Measurements from ENCODE around the gene CMTR1. TPM values are rescaled to one million over a fixed set of nuclear protein-coding genes. Genes with fewer than 3 reads are reported as not detected.
"Not testable (repeated sequence)": the region's sequence is repeated elsewhere in the genome, so short reads cannot be mapped to it uniquely, and the experiment has no call there.

CMTR1 gene
- total RNA-seq, 2 experiments from 2014 or later = 49.9 to 50.6 TPM

- intact Hi-C loops (cut with micrococcal nuclease) = loop anchor here (5.0 kb wide), 1 partner anchor 57 kb away; no protein-coding TSS in a partner anchor
- Mint-ChIP-seq H3K4me3 (peak overlapping the region; percentile 9), H3K4me1 (ENCODE audit: low read depth) (peaks cover 88% of the 10 kb centered on the region), H3K9me3 (no peaks in the 10 kb centered on the region), H3K27ac (peak overlapping the region; percentile 84), H3K36me3 (ENCODE audit: low read depth) (peaks cover 28% of the 10 kb centered on the region), H3K27me3 (no peaks in the 10 kb centered on the region)
- DNase-seq = peak; percentile 61
- ATAC-seq = peak; percentile 45
- POLR2A ChIA-PET = interaction anchor here (0.7 to 3.9 kb wide), 12 partner anchors 8 to 70 kb away, joined by 3 to 40 read pairs (median 4); partner anchors contain the start of gene CMTR1
- no peak for TF ChIP-seq CTCF (IDR thresholded peaks at IDR 0.05)
- CTCF ChIA-PET = interaction anchor here (1.0 to 4.7 kb wide), 11 partner anchors 9 to 197 kb away, joined by 3 to 33 read pairs (median 5); no protein-coding TSS in a partner anchor
These were observed 62.4 kb downstream of the CMTR1 start for GRCh38 chr6:37495244-37495934.

GRCh38 chr6:37496951-37497885 lies 64.2 kb downstream of the CMTR1 start:
- ChIA-PET CTCF (interaction anchor here (2.4 to 4.7 kb wide), 2 partner anchors 20 to 69 kb away, joined by 7 to 33 read pairs; no protein-coding TSS in a partner anchor), POLR2A (interaction anchor here (1.5 to 9.6 kb wide), 3 partner anchors 17 to 20 kb away, joined by 3 to 109 read pairs (median 40); no protein-coding TSS in a partner anchor)
- Mint-ChIP-seq H3K4me3 (peak overlapping the region; percentile 7), H3K27me3 (no peaks in the 10 kb centered on the region), H3K27ac (peak overlapping the region; percentile 32), H3K36me3 (ENCODE audit: low read depth) (peaks cover 28% of the 10 kb centered on the region), H3K9me3 (peaks cover 4% of the 10 kb centered on the region), H3K4me1 (ENCODE audit: low read depth) (peaks cover 86% of the 10 kb centered on the region)
- ATAC-seq (no peak), DNase-seq (no peak)
- no peak for TF ChIP-seq CTCF (IDR thresholded peaks at IDR 0.05)
- intact Hi-C loops (cut with micrococcal nuclease) = loop anchor here (5.0 kb wide), 1 partner anchor 55 kb away; no protein-coding TSS in a partner anchor

GRCh38 chr6:37499433-37500293 lies 66.6 kb downstream of the CMTR1 start, which contains the start of gene CCDC167:
TSS of gene CCDC167 (minus strand) at chr6:37499893. CDS start at chr6:37499863, 30 bp downstream.
- no peak for TF ChIP-seq CTCF (IDR thresholded peaks at IDR 0.05)
- ATAC-seq (peak; percentile 86), DNase-seq (peak; percentile 99)
- Mint-ChIP-seq H3K27ac (peak within 1 kb of the TSS; percentile 99), H3K36me3 (ENCODE audit: low read depth) (peaks cover 20% of the 10 kb centered on the region), H3K27me3 (no peaks in the 10 kb centered on the region), H3K4me1 (ENCODE audit: low read depth) (peaks cover 87% of the 10 kb centered on the region), H3K4me3 (peak within 1 kb of the TSS; percentile 92), H3K9me3 (peaks cover 4% of the 10 kb centered on the region)
- intact Hi-C loops (cut with micrococcal nuclease) = loop anchor here (5.0 kb wide), 1 partner anchor 53 kb away; no protein-coding TSS in a partner anchor
- ChIA-PET CTCF (interaction anchor here (1.4 kb wide), 1 partner anchor 11 kb away, joined by 4 read pairs; no protein-coding TSS in a partner anchor), POLR2A (interaction anchor here (0.9 to 9.6 kb wide), 4 partner anchors 9 to 18 kb away, joined by 3 to 109 read pairs (median 4); no protein-coding TSS in a partner anchor)

GRCh38 chr6:37500294-37500608 lies 67.2 kb downstream of the CMTR1 start:
- intact Hi-C loops (cut with micrococcal nuclease) = no loop called here
- peaks cover 88% of the 10 kb centered on the region for H3K4me1 Mint-ChIP-seq (ENCODE audit: low read depth)
- CTCF ChIA-PET = interaction anchor here (1.4 to 4.8 kb wide), 2 partner anchors 10 to 16 kb away, joined by 4 to 30 read pairs; no protein-coding TSS in a partner anchor
- peak overlapping the region; percentile 99 for H3K27ac Mint-ChIP-seq
- DNase-seq (no peak), ATAC-seq (no peak)
- H3K36me3 Mint-ChIP-seq (ENCODE audit: low read depth) = peaks cover 18% of the 10 kb centered on the region
- no peak for TF ChIP-seq CTCF (IDR thresholded peaks at IDR 0.05)
- H3K27me3 Mint-ChIP-seq = no peaks in the 10 kb centered on the region
- POLR2A ChIA-PET = interaction anchor here (0.9 to 9.6 kb wide), 4 partner anchors 8 to 17 kb away, joined by 3 to 109 read pairs (median 8); no protein-coding TSS in a partner anchor
- peak overlapping the region; percentile 92 for H3K4me3 Mint-ChIP-seq
- peaks cover 4% of the 10 kb centered on the region for H3K9me3 Mint-ChIP-seq

- H3K4me3 Mint-ChIP-seq; intact Hi-C loops (cut with micrococcal nuclease); DNase-seq; H3K9me3 Mint-ChIP-seq; ATAC-seq; H3K27me3 Mint-ChIP-seq: not testable (repeated sequence)
- H3K27ac Mint-ChIP-seq = peak overlapping the region; percentile 99
- ChIA-PET CTCF (interaction anchor here (0.6 to 4.8 kb wide), 4 partner anchors 10 to 325 kb away, joined by 3 to 30 read pairs (median 8); no protein-coding TSS in a partner anchor), POLR2A (interaction anchor here (0.9 to 9.6 kb wide), 5 partner anchors 9 to 329 kb away, joined by 3 to 109 read pairs (median 9); no protein-coding TSS in a partner anchor)
- H3K4me1 Mint-ChIP-seq (ENCODE audit: low read depth) = peaks cover 88% of the 10 kb centered on the region
- H3K36me3 Mint-ChIP-seq (ENCODE audit: low read depth) = peaks cover 14% of the 10 kb centered on the region
These were observed 67.9 kb downstream of the CMTR1 start for GRCh38 chr6:37500904-37501303.
